SK-N-SH (cell line): ENCODE results near the gene AHCYL2. TPM values are rescaled to one million over a fixed set of nuclear protein-coding genes. Genes with fewer than 3 reads are reported as not detected.

Source experiments
- CTCF ChIA-PET: fragments of 300-600, 350-600 bp; formaldehyde crosslinking; extraction: SDS; loops from one replicate; lab custom pipeline; 2021; lab: Yijun Ruan, JAX
- POLR2A ChIA-PET: fragments of 350-600 bp; sonication (Branson Sonifier 250); formaldehyde crosslinking; extraction: SDS; loops from one replicate; lab custom pipeline; 2020; ENCODE audit warnings: antibody characterized with exemption, inconsistent platforms; lab: Yijun Ruan, JAX
- DNase-seq: peaks from one replicate; pipeline ENCODE4 v3.0.0; 2012
- H2AFZ ChIP-seq: fragments of 200-600 bp; sonication (generic); 2 replicates; pipeline ENCODE4 v1.8.1; 2016; ENCODE audit warnings: antibody characterized with exemption, mild to moderate bottlenecking, low read depth
- H3F3A ChIP-seq: fragments of 200-600 bp; sonication (generic); replicated peaks from 2 replicates; pipeline ENCODE3; 2016; ENCODE audit warnings: antibody characterized with exemption, mild to moderate bottlenecking; ENCODE audit not compliant: insufficient read depth
- H3K27ac ChIP-seq, 2 experiments: fragments of 200-500 bp in 1 of 2; fragments of 200-600 bp in 1 of 2; sonication (Bioruptor generic) in 1 of 2; sonication (generic), shearing (Covaris generic) in 1 of 2; 2 replicates each; pipeline versions ENCODE4 v1.5.1 to v1.6.1; 2014 to 2016; ENCODE audit warnings: low read depth in 2 of 2, inconsistent platforms in 1 of 2, low read length in 1 of 2, mild to moderate bottlenecking in 1 of 2, mixed read lengths in 1 of 2
- H3K27me3 ChIP-seq: fragments of 200-600 bp; sonication (generic), shearing (Covaris generic); 2 replicates; pipeline ENCODE4 v1.6.1; 2016; ENCODE audit warnings: mixed run types; ENCODE audit not compliant: insufficient read depth
- H3K36me3 ChIP-seq, 2 experiments: fragments of 200-500 bp in 1 of 2; fragments of 200-600 bp in 1 of 2; sonication (Bioruptor generic) in 1 of 2; sonication (generic) in 1 of 2; replicated peaks in 1 of 2; 2 replicates each; pipeline versions ENCODE3 to v1.5.1; 2014 to 2016; ENCODE audit warnings: low read length in 1 of 2, mild to moderate bottlenecking in 1 of 2; ENCODE audit not compliant: insufficient read depth in 2 of 2, control insufficient read depth in 1 of 2
- H3K4me1 ChIP-seq, 2 experiments: fragments of 200-500 bp in 1 of 2; fragments of 200-600 bp in 1 of 2; sonication (Bioruptor generic) in 1 of 2; sonication (generic), shearing (Covaris generic) in 1 of 2; 2 replicates each; pipeline versions ENCODE4 v1.5.1 to v1.6.1; 2014 to 2016; ENCODE audit warnings: low read depth in 1 of 2, low read length in 1 of 2, mixed run types in 1 of 2; ENCODE audit not compliant: insufficient read depth in 2 of 2, control insufficient read depth in 1 of 2
- H3K4me2 ChIP-seq: fragments of 200-600 bp; sonication (generic), shearing (Covaris generic); 2 replicates; pipeline ENCODE4 v1.6.1; 2017; ENCODE audit warnings: mixed run types
- H3K4me3 ChIP-seq, 2 experiments: fragments of 200-500 bp in 1 of 2; fragments of 200-600 bp in 1 of 2; sonication (Bioruptor generic) in 1 of 2; sonication (generic), shearing (Covaris generic) in 1 of 2; 2 replicates each; pipeline versions ENCODE4 v1.5.1 to v1.8.1; 2014 to 2016; ENCODE audit warnings: low read depth in 2 of 2, inconsistent platforms in 1 of 2, low read length in 1 of 2, mild to moderate bottlenecking in 1 of 2, mixed read lengths in 1 of 2, moderate library complexity in 1 of 2
- H3K79me2 ChIP-seq: fragments of 200-600 bp; sonication (generic); 2 replicates; pipeline ENCODE4 v1.8.1; 2017; ENCODE audit warnings: mild to moderate bottlenecking; ENCODE audit not compliant: insufficient read depth
- H3K9ac ChIP-seq: fragments of 200-600 bp; sonication (generic); 2 replicates; pipeline ENCODE4 v1.6.1; 2017; ENCODE audit warnings: mixed run types
- H3K9me2 ChIP-seq: fragments of 200-600 bp; sonication (generic); 2 replicates; pipeline ENCODE4 v1.6.1; 2017; ENCODE audit warnings: mixed run types
- H3K9me3 ChIP-seq: fragments of 200-600 bp; sonication (generic); 2 replicates; pipeline ENCODE4 v1.6.1; 2017; ENCODE audit warnings: mixed run types, mild to moderate bottlenecking, moderate library complexity
- H4K20me1 ChIP-seq: fragments of 200-600 bp; sonication (generic); 2 replicates; pipeline ENCODE4 v1.6.1; 2017; ENCODE audit warnings: mild to moderate bottlenecking, mixed run types; ENCODE audit not compliant: insufficient read depth
- CHD2 ChIP-seq: fragments of 150-350 bp; IDR thresholded peaks from 2 replicates; pipeline ENCODE4 v1.6.1; 2018; ENCODE audit warnings: low read length; ENCODE audit not compliant: partially characterized antibody
- FOXM1 ChIP-seq: IDR thresholded peaks from 2 replicates; pipeline ENCODE4 v1.4.0; 2012; ENCODE audit warnings: low read depth, mild to moderate bottlenecking
- GATA2 ChIP-seq: sonication (generic); formaldehyde crosslinking; IDR thresholded peaks from 2 replicates; pipeline ENCODE4 v1.5.0; 2020; ENCODE audit warnings: mild to moderate bottlenecking, missing genetic modification reagents
- JUND ChIP-seq: IDR thresholded peaks from 2 replicates; pipeline ENCODE4 v1.4.0; 2012
- POLR2AphosphoS5 ChIP-seq: IDR thresholded peaks from 2 replicates; pipeline ENCODE4 v1.6.1; 2012; ENCODE audit warnings: low read depth, low read length
- RCOR1 ChIP-seq: fragments of 150-350 bp; IDR thresholded peaks from 2 replicates; pipeline ENCODE4 v1.6.1; 2017; ENCODE audit warnings: antibody characterized with exemption, low read length
- SMC3 ChIP-seq: IDR thresholded peaks from 2 replicates; pipeline ENCODE4 v1.6.1; 2012; ENCODE audit warnings: low read depth, low read length, improper control_type of control experiment
- TCF12 ChIP-seq: IDR thresholded peaks from 2 replicates; pipeline ENCODE4 v1.4.0; 2012
- WGBS: methylation state at CpG from one replicate; pipeline ENCODE4 v1.1.6; 2017; ENCODE audit warnings: low lambda C conversion rate; 5-methylcytosine and 5-hydroxymethylcytosine counted together
- polyA plus RNA-seq, 3 experiments: library from polyadenylated mRNA; depleted of rRNA; stranded (reverse); fragments of >200 nt; gene quantifications; 2 replicates each; pipeline ENCODE4 v1.2.3, GENCODE V29; 2012
- TF ChIP-seq, protein P1 (sequence below): IDR thresholded peaks from 2 replicates; pipeline ENCODE4 v1.4.0; 2012; ENCODE audit warnings: low read depth, borderline replicate concordance
- TF ChIP-seq, protein P2 (sequence below): fragments of 200-600 bp; sonication (generic); IDR thresholded peaks from 2 replicates; pipeline ENCODE4 v1.6.1; 2017; ENCODE audit warnings: antibody characterized with exemption, mild to moderate bottlenecking, moderate library complexity

The AHCYL2 gene
- polyA plus RNA-seq, 1 of the 3 experiments (the other 2 are of a cell fraction) = 20.4 TPM

DNA sequence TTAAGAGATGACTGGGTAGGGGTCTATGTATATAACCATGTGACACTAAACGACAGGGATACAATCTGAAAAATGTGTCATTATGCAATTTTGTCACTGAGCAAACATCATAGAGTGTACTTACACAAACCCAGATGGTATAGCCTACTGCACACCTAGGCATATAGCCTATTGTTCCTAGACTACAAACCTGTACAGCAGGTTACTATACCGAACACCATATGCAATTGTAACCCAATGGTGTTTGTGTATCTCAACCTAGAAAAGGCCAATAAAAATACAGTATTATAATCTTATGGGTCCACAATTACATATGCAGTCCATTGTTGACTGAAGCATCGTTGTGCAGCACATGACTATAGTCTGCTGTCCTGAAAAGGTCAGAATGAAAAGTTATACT lies 232.3 kb downstream of the AHCYL2 start:
- Histone ChIP-seq H3K9ac (no peak overlapping the region), H3K4me3 (no peak overlapping the region), H3K36me3 (peaks cover 10 to 31% of the 10 kb centered on the region in 2 experiments), H3K9me2 (no peaks in the 10 kb centered on the region), H3K4me1 (no peaks in the 10 kb centered on the region), H3K4me2 (no peak overlapping the region), H2AFZ (no peak overlapping the region), H3K79me2 (no peaks in the 10 kb centered on the region), H4K20me1 (no peaks in the 10 kb centered on the region), H3K27ac (no peak overlapping the region), H3K27me3 (no peaks in the 10 kb centered on the region), H3F3A (no peaks in the 10 kb centered on the region), H3K9me3 (no peaks in the 10 kb centered on the region)
- DNase-seq = no peak
- ChIA-PET POLR2A (no interaction called here), CTCF (interaction anchor here (0.5 to 1.4 kb wide), 4 partner anchors 14 to 268 kb away, joined by 3 to 4 read pairs (median 3); no protein-coding TSS in a partner anchor)
- TF ChIP-seq, protein P1, sequence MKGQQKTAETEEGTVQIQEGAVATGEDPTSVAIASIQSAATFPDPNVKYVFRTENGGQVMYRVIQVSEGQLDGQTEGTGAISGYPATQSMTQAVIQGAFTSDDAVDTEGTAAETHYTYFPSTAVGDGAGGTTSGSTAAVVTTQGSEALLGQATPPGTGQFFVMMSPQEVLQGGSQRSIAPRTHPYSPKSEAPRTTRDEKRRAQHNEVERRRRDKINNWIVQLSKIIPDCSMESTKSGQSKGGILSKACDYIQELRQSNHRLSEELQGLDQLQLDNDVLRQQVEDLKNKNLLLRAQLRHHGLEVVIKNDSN = no peak
- TF ChIP-seq GATA2 (CRISPR knock-in tag) (no peak), RCOR1 (no peak), CHD2 (no peak)
- WGBS = 77% methylated on average over 3 of the region's 3 CpGs

DNA sequence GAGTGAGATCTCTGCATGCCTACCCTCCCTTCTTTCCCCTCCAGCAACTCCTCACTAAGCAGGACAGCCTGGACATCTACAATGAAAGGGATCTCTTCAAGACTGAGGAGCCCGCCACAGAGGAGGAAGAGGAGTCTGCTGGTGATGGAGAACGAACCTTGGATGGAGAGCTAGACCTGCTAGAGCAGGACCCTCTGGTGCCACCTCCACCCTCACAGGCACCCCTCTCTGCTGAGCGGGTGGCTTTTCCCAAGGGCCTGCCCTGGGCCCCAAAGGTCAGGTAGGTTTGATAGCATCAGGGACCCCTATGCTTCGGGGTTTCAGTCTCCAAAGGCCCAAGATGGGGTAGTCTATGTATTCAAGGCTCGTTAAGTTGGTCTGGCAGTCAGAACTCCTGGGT lies 233.3 kb downstream of the AHCYL2 start:
- no peak overlapping the region for H3K4me3 ChIP-seq
- CTCF ChIA-PET = interaction anchor here (1.0 to 1.4 kb wide), 3 partner anchors 13 to 240 kb away, joined by 3 to 4 read pairs (median 4); no protein-coding TSS in a partner anchor
- 91% methylated on average over 5 of the region's 5 CpGs for WGBS
- H3K27me3 ChIP-seq = no peaks in the 10 kb centered on the region
- H3K4me2 ChIP-seq = no peak overlapping the region
- H3K9ac ChIP-seq = no peak overlapping the region
- H3K36me3 ChIP-seq = peaks cover 7 to 33% of the 10 kb centered on the region in 2 experiments
- H3K9me2 ChIP-seq = no peaks in the 10 kb centered on the region
- DNase-seq = no peak
- H3F3A ChIP-seq = no peaks in the 10 kb centered on the region
- H3K79me2 ChIP-seq = no peaks in the 10 kb centered on the region
- no peaks in the 10 kb centered on the region for H3K9me3 ChIP-seq
- POLR2A ChIA-PET = interaction anchor here (0.6 kb wide), 1 partner anchor 89 kb away, joined by 3 read pairs; no protein-coding TSS in a partner anchor
- H4K20me1 ChIP-seq = no peaks in the 10 kb centered on the region
- TF ChIP-seq POLR2AphosphoS5 = no peak
- no peak for TF ChIP-seq FOXM1
- H3K4me1 ChIP-seq = no peaks in the 10 kb centered on the region
- H2AFZ ChIP-seq = no peak overlapping the region
- no peak overlapping the region for H3K27ac ChIP-seq

DNA sequence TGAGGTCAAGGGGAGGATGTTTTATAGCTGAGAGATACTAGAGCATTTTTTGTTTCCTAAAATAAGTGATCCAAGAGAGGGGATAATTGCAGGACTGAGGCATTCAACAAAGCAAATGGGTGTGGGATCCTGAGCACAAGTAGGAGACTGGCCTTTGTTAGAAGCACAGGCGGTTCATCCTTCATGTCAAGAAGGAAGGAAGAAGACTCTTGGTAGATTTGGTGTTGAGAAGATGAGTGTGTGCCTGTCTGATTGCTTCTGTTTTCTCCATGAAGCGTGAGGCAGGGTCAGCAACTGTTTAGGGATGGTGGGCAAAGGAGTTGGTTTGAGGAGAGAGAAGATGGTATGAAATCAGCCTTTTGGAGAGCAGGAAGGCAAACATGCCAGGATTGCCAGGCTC lies 237.0 kb downstream of the AHCYL2 start:
- WGBS = 91% methylated on average over 2 of the region's 2 CpGs
- TF ChIP-seq TCF12 = no peak
- no peak for TF ChIP-seq SMC3
- TF ChIP-seq, protein P2, sequence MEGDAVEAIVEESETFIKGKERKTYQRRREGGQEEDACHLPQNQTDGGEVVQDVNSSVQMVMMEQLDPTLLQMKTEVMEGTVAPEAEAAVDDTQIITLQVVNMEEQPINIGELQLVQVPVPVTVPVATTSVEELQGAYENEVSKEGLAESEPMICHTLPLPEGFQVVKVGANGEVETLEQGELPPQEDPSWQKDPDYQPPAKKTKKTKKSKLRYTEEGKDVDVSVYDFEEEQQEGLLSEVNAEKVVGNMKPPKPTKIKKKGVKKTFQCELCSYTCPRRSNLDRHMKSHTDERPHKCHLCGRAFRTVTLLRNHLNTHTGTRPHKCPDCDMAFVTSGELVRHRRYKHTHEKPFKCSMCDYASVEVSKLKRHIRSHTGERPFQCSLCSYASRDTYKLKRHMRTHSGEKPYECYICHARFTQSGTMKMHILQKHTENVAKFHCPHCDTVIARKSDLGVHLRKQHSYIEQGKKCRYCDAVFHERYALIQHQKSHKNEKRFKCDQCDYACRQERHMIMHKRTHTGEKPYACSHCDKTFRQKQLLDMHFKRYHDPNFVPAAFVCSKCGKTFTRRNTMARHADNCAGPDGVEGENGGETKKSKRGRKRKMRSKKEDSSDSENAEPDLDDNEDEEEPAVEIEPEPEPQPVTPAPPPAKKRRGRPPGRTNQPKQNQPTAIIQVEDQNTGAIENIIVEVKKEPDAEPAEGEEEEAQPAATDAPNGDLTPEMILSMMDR = no peak
- no peak for TF ChIP-seq JUND
- TF ChIP-seq, all 33 proteins: peak for 0
- DNase-seq = no peak
- ChIA-PET CTCF (interaction anchor here (1.0 to 14.8 kb wide), 9 partner anchors 10 to 370 kb away, joined by 3 to 397 read pairs (median 4); no protein-coding TSS in a partner anchor), POLR2A (no interaction called here)
- H3K27me3 ChIP-seq = no peaks in the 10 kb centered on the region
- H3K9me2 ChIP-seq = no peaks in the 10 kb centered on the region
- H3K4me3 ChIP-seq = no peak overlapping the region
- no peak overlapping the region for H3K27ac ChIP-seq
- no peaks in the 10 kb centered on the region for H3K9me3 ChIP-seq
- H4K20me1 ChIP-seq = no peaks in the 10 kb centered on the region
- peaks cover 0 to 11% of the 10 kb centered on the region in 2 experiments; a peak in 2 of 4 replicates for H3K4me1 ChIP-seq
- H3K4me2 ChIP-seq = no peak overlapping the region
- peaks cover 4 to 36% of the 10 kb centered on the region in 2 experiments for H3K36me3 ChIP-seq
- H3F3A ChIP-seq = no peaks in the 10 kb centered on the region
- no peak overlapping the region for H3K9ac ChIP-seq
- no peak overlapping the region for H2AFZ ChIP-seq
- no peaks in the 10 kb centered on the region for H3K79me2 ChIP-seq
